ENCODE measurements around the gene ADRA2C. TPM values are rescaled to one million over a fixed set of nuclear protein-coding genes. Genes with fewer than 3 reads are reported as not detected.

The ADRA2C gene
- total RNA-seq, 2 experiments from 2014 or later: 0.21 TPM; not detected in 1

DNA sequence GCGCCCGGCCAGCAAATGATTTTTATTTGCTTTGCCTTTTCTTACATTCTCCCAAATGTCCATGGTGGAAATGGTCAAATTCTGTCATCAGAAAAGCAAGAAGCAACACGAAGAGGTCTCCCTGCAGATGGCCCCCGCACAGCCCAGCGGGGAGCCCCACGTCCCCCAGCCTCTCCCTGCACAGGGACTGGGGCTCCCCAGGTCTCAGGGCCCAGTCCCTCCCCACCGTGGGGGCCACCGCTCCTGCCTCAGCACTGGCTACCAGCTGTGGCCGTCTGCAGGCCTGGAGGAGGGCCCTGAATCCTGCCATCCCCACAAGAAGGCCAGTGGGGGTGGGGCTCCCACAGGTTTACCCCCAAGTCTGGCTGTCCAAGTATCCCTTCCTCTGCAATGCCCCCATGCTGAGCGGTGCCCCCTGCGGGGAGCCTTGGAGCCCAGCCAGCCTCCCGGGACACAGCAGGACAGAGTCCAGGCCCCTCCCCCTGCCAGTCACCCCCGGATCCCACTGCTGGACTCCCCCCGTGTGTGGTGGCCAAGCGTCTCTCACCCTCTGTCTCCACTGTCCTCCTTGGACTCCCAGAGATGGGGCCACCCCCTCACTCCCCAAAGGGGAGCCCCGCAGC lies 38.2 kb upstream of the ADRA2C start:
- POLR2A ChIA-PET: interaction anchor here (0.7 kb wide), 1 partner anchor 83 kb away, joined by 3 read pairs; no protein-coding TSS in a partner anchor
- no TSS peak for BruUV-seq (replicated peaks)
- H3K4me3 ChIP-seq (ENCODE audit: low read depth, low read length, poor library complexity, severe bottlenecking): no peak overlapping the region
- H3K9me3 ChIP-seq (ENCODE audit: low read length): no peaks in the 10 kb centered on the region
- no peaks in the 10 kb centered on the region for H3K79me2 ChIP-seq (ENCODE audit: insufficient read depth, low read depth, low read length)
- CTCF ChIA-PET (ENCODE audit: unreplicated experiment): no interaction called here
- intact Hi-C loops (cut with micrococcal nuclease; ENCODE audit: unreplicated experiment): no loop called here
- no peaks in the 10 kb centered on the region for H3K36me3 ChIP-seq (ENCODE audit: insufficient read depth, low read length)
- H3K9me2 ChIP-seq (ENCODE audit: insufficient read depth, low read length): no peaks in the 10 kb centered on the region
- no peak overlapping the region for H2AFZ ChIP-seq (ENCODE audit: low read length)
- H3K4me1 ChIP-seq (ENCODE audit: insufficient read depth, low read length, poor library complexity, severe bottlenecking): no peaks in the 10 kb centered on the region
- H4K20me1 ChIP-seq (ENCODE audit: insufficient read depth, low read length): no peaks in the 10 kb centered on the region
- DNase-seq (ENCODE audit: low spot score): no peak
- TF ChIP-seq, protein P1, sequence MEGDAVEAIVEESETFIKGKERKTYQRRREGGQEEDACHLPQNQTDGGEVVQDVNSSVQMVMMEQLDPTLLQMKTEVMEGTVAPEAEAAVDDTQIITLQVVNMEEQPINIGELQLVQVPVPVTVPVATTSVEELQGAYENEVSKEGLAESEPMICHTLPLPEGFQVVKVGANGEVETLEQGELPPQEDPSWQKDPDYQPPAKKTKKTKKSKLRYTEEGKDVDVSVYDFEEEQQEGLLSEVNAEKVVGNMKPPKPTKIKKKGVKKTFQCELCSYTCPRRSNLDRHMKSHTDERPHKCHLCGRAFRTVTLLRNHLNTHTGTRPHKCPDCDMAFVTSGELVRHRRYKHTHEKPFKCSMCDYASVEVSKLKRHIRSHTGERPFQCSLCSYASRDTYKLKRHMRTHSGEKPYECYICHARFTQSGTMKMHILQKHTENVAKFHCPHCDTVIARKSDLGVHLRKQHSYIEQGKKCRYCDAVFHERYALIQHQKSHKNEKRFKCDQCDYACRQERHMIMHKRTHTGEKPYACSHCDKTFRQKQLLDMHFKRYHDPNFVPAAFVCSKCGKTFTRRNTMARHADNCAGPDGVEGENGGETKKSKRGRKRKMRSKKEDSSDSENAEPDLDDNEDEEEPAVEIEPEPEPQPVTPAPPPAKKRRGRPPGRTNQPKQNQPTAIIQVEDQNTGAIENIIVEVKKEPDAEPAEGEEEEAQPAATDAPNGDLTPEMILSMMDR (conservative IDR thresholded peaks at IDR 0.05; ENCODE audit: low read length): no peak
- TF ChIP-seq EZH2phosphoT487 (IDR thresholded peaks at IDR 0.05; ENCODE audit: borderline replicate concordance, low read depth, low read length): no peak
- H3K4me2 ChIP-seq (ENCODE audit: low read length): no peak overlapping the region
- H3K27ac ChIP-seq (ENCODE audit: low read depth, low read length, poor library complexity, severe bottlenecking): no peak overlapping the region

DNA sequence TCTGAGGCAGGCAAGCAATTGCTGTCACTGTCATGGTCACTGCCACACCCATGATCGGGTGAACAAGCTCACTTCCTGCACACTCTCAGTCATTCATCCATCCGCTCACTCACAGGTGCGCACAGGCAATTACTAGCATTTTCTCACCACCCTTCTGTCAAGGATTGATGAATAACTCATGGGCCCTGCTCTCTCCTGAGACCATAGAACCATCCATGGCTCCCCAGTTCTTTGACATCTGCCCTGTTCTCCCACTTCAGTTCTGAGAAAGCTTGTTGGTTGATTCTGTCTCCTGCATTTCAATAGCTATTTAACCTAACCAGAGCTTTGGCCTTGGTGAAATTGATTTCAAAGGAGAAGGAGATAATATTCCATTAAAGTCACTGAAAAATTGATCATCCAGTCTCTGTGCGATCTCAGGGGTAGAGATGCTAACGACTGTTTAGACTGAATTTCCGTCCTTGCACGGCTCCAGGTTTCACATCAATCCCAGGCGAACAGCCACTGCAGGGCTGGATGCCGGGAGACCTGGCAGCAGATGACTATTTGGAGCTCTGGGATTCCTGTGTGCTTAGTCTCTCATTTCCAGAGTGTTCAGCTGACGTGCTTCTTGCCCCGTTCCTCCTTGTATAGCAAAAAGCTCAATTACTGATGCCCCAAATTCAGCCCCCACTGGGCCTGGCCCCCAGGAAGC lies 36.9 kb upstream of the ADRA2C start:
- no peaks in the 10 kb centered on the region for H3K4me1 ChIP-seq (ENCODE audit: insufficient read depth, low read length, poor library complexity, severe bottlenecking)
- no TSS peak for BruUV-seq (replicated peaks)
- peak; percentile 7 for DNase-seq (ENCODE audit: low spot score)
- CTCF ChIA-PET (ENCODE audit: unreplicated experiment): no interaction called here
- H2AFZ ChIP-seq (ENCODE audit: low read length): no peak overlapping the region
- POLR2A ChIA-PET: no interaction called here
- H3K4me2 ChIP-seq (ENCODE audit: low read length): no peak overlapping the region
- no peaks in the 10 kb centered on the region for H3K9me2 ChIP-seq (ENCODE audit: insufficient read depth, low read length)
- no peaks in the 10 kb centered on the region for H3K9me3 ChIP-seq (ENCODE audit: low read length)
- no peaks in the 10 kb centered on the region for H4K20me1 ChIP-seq (ENCODE audit: insufficient read depth, low read length)
- H3K79me2 ChIP-seq (ENCODE audit: insufficient read depth, low read depth, low read length): no peaks in the 10 kb centered on the region
- H3K36me3 ChIP-seq (ENCODE audit: insufficient read depth, low read length): no peaks in the 10 kb centered on the region
- no peak overlapping the region for H3K4me3 ChIP-seq (ENCODE audit: low read depth, low read length, poor library complexity, severe bottlenecking)
- TF ChIP-seq, protein P1 (conservative IDR thresholded peaks at IDR 0.05; ENCODE audit: low read length): no peak
- no peak for TF ChIP-seq EZH2phosphoT487 (IDR thresholded peaks at IDR 0.05; ENCODE audit: borderline replicate concordance, low read depth, low read length)
- intact Hi-C loops (cut with micrococcal nuclease; ENCODE audit: unreplicated experiment): no loop called here
- no peak overlapping the region for H3K27ac ChIP-seq (ENCODE audit: low read depth, low read length, poor library complexity, severe bottlenecking)

DNA sequence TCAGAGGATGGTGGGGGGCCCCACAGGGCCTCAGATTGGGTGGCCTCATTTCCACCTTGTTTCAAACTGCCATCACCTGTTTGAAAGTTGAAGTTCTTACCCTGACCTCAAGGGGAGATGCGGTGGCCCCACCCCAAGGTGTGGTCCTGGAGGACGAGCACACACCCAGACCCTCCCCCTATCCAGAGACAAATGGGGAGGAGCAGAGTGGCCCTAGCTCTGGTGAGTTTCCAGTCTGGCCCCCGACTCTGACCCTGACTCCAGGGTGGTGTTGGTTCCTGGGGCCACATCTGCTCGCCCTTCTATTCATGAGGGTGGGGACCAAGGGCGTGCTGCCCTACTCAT lies 36.3 kb upstream of the ADRA2C start:
- Histone ChIP-seq H3K9me2 (ENCODE audit: insufficient read depth, low read length) (no peaks in the 10 kb centered on the region), H3K27ac (ENCODE audit: low read depth, low read length, poor library complexity, severe bottlenecking) (no peak overlapping the region), H3K9me3 (ENCODE audit: low read length) (no peaks in the 10 kb centered on the region), H4K20me1 (ENCODE audit: insufficient read depth, low read length) (no peaks in the 10 kb centered on the region), H3K4me1 (ENCODE audit: insufficient read depth, low read length, poor library complexity, severe bottlenecking) (no peaks in the 10 kb centered on the region), H3K36me3 (ENCODE audit: insufficient read depth, low read length) (no peaks in the 10 kb centered on the region), H3K79me2 (ENCODE audit: insufficient read depth, low read depth, low read length) (no peaks in the 10 kb centered on the region), H3K4me2 (ENCODE audit: low read length) (no peak overlapping the region), H2AFZ (ENCODE audit: low read length) (no peak overlapping the region), H3K4me3 (ENCODE audit: low read depth, low read length, poor library complexity, severe bottlenecking) (no peak overlapping the region)
- CTCF ChIA-PET (ENCODE audit: unreplicated experiment): no interaction called here
- no peak for DNase-seq (ENCODE audit: low spot score)
- POLR2A ChIA-PET: no interaction called here
- no TSS peak for BruUV-seq (replicated peaks)
- TF ChIP-seq EZH2phosphoT487 (IDR thresholded peaks at IDR 0.05; ENCODE audit: borderline replicate concordance, low read depth, low read length): no peak
- TF ChIP-seq, protein P1 (conservative IDR thresholded peaks at IDR 0.05; ENCODE audit: low read length): no peak
- intact Hi-C loops (cut with micrococcal nuclease; ENCODE audit: unreplicated experiment): no loop called here

All from OCI-LY7 (cell line).